Activated gamma-delta T cell treated with Interleukin-2 at 50 U/mL for 16 hours (primary cell): ENCODE data around the gene ARID1B.

Source experiments
- DNase-seq: peaks from one replicate; pipeline ENCODE4 v3.0.0-alpha.2; 2020

Gene ARID1B

DNA sequence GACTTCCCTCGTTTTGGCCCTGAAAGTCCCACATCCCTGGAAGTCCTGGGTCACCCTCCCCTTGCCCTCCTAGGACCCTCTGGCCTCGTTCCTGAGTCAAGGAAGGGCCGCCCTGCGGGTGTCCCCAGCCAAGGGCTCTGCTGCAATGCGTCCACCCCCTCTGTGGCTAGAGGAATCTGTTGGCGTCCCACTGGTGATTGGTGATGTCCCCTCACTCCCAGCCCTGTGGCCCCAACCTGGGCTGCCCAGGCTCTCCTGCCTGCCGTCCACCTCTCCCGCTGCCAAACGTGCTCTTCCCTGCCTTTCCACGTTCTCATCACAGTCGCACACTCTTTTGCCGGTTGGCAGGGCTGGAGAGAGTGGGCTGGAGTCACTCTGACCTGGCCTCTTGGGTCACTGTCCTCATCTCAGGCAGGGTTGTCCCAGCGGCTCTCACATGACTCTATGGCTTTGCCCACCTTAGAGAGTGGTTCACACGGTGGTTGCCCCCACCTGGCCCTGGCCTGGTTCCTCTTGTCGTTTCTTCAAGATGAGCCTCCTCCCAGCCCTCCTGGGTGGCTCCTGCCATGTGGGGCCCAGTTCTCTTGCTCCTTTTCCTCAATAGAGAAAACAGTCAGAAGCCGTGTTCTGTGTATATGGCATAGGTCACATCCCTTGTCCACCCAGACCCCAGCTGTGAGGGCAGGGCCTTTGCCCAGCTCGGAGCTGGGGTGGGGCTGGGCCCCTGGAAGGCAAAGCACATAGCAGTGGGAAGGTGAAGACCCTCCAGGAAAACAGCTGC, 445.2 kb downstream of the ARID1B start:
- DNase-seq: no peak

DNA sequence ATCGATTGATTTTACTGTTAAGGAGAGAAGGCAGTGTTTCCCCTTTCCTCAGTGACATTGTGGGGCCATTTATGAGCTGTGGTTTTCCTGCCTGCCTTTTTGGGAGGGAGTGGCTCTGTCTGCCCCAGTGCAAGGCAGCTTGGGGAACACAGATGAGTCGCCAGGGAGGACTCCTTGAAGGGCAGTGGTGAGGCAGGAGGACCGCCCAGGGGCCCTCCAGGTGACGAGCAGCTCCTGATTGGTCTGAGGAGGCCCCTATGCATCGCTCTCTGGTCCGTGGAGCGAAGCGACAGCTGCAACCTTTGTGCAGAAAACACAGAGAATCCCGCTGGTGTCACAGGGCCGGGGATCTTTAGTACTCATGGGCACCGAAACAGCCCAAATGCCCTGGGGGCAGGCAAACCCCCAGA, 445.8 kb downstream of the ARID1B start:
- no peak for DNase-seq

- no peak for DNase-seq
These were observed 446.3 kb downstream of the ARID1B start for GRCh38 chr6:157223511-157223910.

DNA sequence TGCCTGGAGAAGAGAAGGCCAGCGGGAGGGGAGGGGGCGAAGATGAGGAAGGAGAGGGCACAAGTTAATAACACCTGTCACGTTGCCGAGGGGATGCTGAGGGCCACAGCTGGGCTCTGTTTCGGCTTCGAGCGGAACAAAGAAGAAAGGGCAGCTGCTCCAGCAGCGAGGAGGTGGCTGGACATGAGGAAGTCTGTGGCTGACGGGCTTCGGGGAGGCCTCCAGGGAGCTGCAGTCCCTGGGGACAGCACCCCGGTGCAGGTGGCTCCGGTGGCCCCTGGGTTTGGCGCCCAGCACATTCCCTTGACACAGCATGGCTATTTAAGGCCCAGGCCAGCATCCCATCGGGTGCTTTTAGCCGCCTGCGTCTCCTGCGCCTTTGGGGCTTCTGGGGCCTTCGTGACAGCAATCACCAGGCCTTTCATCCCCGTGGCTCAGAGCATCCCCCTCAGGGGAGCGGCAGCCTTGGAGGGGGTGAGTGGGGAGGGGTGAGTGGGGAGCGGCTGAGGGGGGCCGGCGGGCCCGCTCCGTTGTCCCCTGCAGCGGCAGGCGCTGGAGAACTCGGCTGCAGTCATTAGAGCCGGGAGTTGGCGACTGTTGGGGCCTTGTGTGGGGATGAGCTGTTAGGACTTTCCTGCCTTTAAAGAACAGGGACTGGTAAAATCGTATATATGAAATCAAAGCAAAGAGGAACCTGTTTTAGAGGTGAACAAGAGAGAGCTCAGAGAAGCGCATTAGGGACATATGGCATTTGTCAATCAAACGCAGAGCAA, 447.2 kb downstream of the ARID1B start:
- DNase-seq: no peak

- no peak for DNase-seq
These were observed 447.9 kb downstream of the ARID1B start for GRCh38 chr6:157224951-157225574.

- DNase-seq: no peak
These were observed 448.4 kb downstream of the ARID1B start for GRCh38 chr6:157225575-157225995.

DNA sequence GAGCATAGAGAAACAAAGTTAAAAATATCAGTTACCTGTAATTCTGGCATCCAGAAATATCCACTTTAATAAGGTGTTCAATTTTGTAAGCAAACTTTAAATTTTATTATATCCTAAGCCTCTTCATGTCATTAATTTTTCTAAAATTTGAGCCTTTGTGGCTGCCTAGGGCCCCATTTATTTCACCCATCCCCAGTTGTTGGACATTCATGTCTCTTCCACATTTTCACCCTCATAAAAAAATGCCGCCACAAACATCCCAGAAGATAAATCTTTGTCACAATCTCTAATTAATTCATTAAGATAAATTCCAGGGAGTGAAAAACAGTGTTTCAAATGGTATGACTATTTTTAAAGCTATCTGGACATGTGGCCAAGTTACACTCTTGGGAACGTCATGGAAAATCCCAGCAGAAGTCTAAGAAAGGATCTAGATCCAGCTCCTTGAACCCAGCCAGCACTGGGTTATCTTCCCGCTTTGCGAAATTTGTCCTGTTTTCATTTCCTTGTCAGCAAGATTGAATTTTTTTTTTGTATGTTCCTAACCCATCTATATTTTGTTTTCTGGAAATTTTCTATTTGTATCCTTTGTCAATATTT, 448.9 kb downstream of the ARID1B start:
- no peak for DNase-seq

- DNase-seq: no peak
These were observed 449.6 kb downstream of the ARID1B start for GRCh38 chr6:157226761-157227160.

GRCh38 chr6:157227202-157228166, 450.3 kb downstream of the ARID1B start:
- no peak for DNase-seq

DNA sequence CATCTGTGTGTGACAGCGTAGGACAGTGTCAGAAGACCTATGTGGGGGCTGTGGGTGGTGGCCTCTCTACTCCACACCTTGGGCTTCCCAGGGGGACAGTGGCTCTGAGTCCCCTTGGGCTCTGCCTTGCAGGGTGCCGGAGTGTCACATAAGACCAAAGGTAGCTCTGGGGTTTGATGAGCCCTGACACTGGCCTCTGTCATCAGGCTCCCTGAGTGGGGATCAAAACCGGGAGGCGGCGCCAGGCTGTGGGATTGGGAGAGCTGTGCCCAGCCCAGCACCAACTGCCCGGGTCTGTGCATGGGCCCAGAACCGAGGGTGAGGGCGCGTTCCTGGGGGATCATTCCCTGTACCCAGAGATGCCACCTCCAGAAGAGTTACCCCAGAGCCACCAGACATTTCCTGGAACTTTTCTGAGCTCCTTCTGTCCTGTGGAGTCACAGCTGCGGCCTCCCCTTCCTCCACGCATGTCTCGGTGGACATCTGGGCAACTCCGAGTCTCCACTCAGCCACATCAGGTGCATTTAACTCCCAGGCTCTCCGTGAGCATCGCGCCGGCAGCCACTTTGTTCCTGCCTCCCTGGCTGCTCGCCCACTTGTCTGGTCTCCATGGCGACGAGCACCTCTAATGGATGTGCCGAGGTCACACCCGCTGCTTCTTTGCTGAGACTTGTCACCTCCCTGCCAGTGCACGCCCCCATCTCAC, 451.4 kb downstream of the ARID1B start:
- no peak for DNase-seq

GRCh38 chr6:157229132-157229618, 452.0 kb downstream of the ARID1B start:
- no peak for DNase-seq

- DNase-seq: no peak
These were observed 452.5 kb downstream of the ARID1B start for GRCh38 chr6:157229713-157230112.

DNA sequence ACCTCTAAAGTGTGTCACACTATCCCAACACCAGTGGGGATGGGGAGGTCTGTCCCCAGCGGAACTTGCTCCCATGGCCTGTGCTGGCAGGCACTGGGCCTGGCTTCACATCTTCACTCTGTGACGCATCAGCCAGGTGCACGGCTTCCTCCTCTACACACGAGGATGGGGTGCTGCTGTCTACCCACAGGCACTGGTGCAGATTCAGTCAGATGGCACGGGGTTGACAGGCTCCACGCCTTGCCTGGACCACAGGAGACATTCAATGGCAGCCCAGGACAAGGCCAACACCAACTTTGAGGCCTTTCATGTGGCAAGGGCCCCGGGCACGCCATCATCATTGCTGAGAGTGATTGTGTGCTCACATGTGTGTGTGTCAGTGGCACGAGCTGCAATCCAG, 453.7 kb downstream of the ARID1B start:
- DNase-seq: no peak

DNA sequence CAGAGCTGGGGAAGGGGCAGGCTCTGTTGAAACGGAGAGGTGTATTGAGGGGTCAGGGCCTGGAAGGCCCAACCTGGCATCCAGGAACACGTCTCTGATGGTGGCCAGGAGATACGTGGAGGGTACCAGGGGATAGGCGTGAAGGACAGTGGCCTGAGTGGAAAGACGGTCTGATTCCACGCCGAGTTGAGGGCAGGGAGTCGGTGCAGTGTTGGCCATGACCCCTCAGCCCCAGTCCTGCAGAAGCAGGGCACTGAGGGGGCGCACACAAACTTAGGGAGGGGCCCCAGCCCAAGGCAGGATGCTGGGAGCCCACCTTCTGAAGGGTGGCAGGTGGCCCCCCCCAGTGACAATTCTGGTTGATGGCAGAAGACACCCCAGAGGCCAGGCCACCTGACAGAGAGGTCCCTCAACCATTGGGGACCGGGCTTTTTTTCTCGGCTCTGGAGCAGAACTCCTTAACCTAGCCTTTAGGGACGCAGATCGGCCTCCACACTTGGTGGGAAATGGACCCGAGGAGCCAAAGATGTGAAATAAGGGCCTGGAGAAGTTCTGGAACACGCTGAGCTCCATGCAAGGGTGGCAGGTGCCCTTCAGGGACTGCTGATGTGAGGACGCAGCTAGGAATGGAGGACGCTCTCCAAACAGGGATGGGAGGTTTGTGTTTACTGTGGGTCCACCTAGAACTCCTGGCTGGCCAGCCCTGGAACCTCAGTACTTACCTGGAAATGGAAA, 455.1 kb downstream of the ARID1B start:
- DNase-seq: no peak

GRCh38 chr6:157233156-157233555, 456.0 kb downstream of the ARID1B start:
- DNase-seq: no peak

- no peak for DNase-seq
These were observed 456.5 kb downstream of the ARID1B start for GRCh38 chr6:157233686-157234085.

DNA sequence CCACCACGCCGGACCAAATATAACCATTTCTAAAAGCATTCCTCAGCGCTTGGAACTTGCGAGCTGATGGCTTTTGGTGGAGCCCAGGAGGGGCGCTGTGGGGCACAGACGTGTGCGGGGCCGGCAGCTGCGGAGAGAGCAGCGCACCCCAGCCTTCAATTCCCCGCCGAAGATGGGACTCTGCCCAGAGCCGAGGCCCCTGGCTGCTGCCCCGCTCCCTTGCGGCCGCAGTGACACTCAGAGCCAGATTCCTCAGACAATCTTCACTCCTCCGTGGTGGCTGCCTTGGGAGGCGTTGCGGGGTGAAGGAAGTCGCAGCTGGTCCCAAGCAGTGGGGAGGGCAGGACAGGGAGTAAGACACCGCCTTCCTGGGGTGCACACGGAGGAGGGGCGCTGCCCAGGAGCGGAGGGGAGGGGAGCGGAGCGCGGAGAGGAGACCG, 458.4 kb downstream of the ARID1B start:
- DNase-seq: peak; percentile 33

DNA sequence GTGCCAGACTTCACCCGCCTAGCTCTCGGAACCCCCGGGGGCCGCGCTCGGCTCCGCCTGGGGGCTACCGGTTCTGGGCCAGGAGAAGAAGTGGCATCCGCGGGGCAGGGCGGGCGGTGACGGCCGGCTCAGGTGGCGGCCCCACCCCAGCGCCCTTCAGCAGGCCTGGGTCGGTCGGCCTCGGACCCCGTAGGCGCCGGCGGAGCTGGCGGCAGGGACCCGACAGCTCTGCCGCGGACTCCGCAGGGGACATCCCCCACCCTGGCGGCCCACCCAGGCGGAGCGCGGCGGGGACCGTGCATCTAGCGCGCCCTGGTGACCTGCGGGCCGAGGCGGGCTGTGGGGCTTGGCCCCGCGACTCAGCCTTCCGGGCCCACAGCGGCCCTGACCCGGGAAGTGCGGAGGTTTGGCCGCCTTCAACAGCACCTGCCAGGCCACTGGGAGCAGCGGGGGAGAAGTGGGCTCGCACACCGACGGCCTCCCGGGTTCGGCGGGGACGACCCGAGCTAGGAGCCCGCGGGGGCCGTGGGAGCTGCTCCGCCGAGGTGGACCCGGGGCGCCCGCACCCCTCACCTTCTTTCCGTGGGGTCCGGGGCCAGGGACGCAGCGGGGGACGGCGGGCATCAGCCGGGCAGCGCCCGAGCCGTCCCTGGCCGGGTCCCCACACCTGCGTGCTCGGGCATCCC, 459.0 kb downstream of the ARID1B start:
- no peak for DNase-seq

GRCh38 chr6:157238346-157238745, 461.2 kb downstream of the ARID1B start:
- no peak for DNase-seq

DNA sequence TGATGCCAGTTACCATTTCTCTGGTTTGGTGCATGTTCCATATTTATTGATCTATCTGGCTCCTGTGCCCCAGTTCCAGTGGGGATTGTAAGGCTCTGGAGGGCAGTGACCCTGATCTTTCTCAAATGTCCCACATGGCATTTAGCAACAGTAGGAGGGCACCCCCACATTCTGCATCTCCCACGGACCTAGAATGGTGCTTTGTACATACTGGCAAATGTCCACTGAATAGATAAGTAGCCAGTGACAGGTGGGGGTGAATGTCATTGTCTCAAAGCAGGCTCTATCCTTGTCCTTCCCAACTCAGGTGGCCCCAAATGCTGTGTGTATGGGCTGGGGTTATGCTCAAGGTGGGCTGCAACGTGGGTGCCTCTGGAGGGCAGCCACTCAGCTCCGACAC, 462.0 kb downstream of the ARID1B start:
- DNase-seq: no peak
